AG09319 (cell line): ENCODE results near the gene FAM131A.

Experiments
- DNase-seq: peaks from one replicate; pipeline ENCODE4 v3.0.0-alpha.2; 2010; ENCODE audit warnings: low read depth; ENCODE audit errors: extremely low read depth
- CTCF ChIP-seq: IDR thresholded peaks from 2 replicates; pipeline ENCODE4 v1.5.1; 2011; ENCODE audit warnings: low read depth, mild to moderate bottlenecking, inconsistent platforms, low read length, moderate library complexity

FAM131A gene

GRCh38 chr3:184343200-184343876 lies 5.9 kb downstream of the FAM131A start:
- TF ChIP-seq CTCF: no peak
- DNase-seq: no peak

GRCh38 chr3:184344579-184345316 lies 7.3 kb downstream of the FAM131A start:
- no peak for TF ChIP-seq CTCF
- DNase-seq: no peak

- TF ChIP-seq CTCF: peak; percentile 51
- no peak for DNase-seq
These were observed 8.1 kb downstream of the FAM131A start for GRCh38 chr3:184345317-184346144.

- TF ChIP-seq CTCF: no peak
- DNase-seq: no peak
These were observed 9.2 kb downstream of the FAM131A start for GRCh38 chr3:184346480-184347190.

- no peak for DNase-seq
- no peak for TF ChIP-seq CTCF
These were observed 10.1 kb downstream of the FAM131A start for GRCh38 chr3:184347321-184348056.

GRCh38 chr3:184348057-184348382 lies 10.6 kb downstream of the FAM131A start:
- no peak for TF ChIP-seq CTCF
- no peak for DNase-seq
